ENCODE data around the gene CD3G. TPM values are rescaled to one million over a fixed set of nuclear protein-coding genes. Genes with fewer than 3 reads are reported as not detected.

Gene CD3G
- total RNA-seq, 2 donors from 2014 or later, result 0.24 TPM; not detected in 1

DNA sequence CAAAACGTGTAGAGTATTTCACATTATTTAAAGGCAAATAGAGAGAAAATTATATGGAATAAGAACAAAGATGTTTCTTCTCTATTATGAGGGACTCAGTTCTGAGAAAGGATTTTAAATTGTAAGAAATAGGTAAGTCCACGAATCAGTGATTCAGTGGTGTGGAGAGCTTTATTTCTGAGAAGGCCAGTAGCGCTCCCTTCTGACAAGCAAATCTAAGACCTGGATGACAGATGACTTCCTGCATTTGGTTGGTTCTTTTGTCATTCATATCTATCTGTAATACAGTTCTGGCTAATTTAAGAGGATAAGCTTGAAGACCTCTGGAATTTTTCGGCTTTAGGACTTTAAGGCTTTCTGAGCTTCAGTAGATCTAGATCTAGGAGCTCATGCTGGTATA lies 32.6 kb upstream of the CD3G start:
- no peak for DNase-seq (ENCODE audit: low spot score)
- Histone ChIP-seq H3K4me3 (no peak overlapping the region), H3K27me3 (no peaks in the 10 kb centered on the region), H3K4me1 (peaks cover 0 to 3% of the 10 kb centered on the region in 2 donors), H3K27ac (no peak overlapping the region), H3K36me3 (no peaks in the 10 kb centered on the region), H3K9me3 (no peaks in the 10 kb centered on the region)
- TF ChIP-seq, protein P1, sequence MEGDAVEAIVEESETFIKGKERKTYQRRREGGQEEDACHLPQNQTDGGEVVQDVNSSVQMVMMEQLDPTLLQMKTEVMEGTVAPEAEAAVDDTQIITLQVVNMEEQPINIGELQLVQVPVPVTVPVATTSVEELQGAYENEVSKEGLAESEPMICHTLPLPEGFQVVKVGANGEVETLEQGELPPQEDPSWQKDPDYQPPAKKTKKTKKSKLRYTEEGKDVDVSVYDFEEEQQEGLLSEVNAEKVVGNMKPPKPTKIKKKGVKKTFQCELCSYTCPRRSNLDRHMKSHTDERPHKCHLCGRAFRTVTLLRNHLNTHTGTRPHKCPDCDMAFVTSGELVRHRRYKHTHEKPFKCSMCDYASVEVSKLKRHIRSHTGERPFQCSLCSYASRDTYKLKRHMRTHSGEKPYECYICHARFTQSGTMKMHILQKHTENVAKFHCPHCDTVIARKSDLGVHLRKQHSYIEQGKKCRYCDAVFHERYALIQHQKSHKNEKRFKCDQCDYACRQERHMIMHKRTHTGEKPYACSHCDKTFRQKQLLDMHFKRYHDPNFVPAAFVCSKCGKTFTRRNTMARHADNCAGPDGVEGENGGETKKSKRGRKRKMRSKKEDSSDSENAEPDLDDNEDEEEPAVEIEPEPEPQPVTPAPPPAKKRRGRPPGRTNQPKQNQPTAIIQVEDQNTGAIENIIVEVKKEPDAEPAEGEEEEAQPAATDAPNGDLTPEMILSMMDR (IDR thresholded peaks at IDR 0.05), result no peak

DNA sequence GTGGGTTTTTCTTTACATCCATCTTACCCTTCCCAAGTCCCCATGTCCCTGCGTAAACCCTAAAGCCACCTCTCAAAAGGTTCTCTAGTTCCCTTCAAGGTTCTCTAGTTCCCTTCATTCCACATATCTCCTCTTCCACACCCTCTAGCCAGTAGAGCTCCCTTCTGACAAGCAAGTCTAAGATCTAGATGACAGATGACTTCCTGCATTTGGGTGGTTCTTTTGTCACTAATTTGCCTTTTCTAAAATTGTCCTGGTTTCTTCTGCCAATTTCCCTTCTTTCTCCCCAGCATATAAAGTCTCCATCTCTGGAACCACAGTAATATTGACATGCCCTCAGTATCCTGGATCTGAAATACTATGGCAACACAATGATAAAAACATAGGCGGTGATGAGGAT lies 31.8 kb upstream of the CD3G start:
- Histone ChIP-seq H3K4me1 (peaks cover 0 to 9% of the 10 kb centered on the region in 2 donors), H3K27ac (no peak overlapping the region), H3K36me3 (no peaks in the 10 kb centered on the region), H3K4me3 (no peak overlapping the region), H3K9me3 (no peaks in the 10 kb centered on the region), H3K27me3 (no peaks in the 10 kb centered on the region)
- TF ChIP-seq, protein P1 (IDR thresholded peaks at IDR 0.05), result no peak
- no peak for DNase-seq (ENCODE audit: low spot score)

DNA sequence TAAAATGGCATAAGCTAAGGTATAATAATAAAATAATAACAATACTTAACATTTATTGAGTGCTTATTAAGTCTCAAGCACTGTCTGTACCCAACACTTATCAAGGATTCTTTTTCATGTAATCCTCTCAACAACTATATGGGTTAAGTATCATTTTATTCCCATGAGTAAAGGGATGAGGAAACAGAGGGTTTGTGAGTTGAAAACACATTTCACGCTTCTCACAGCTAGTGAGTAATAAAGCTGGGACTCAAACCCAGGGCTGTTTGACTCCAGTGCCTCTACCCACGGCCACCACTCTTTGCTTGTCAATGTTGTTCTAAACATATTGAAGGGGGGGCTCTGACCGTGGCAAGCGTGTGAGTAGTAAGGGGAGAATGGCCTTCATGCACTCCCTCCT lies 30.9 kb upstream of the CD3G start:
- no peaks in the 10 kb centered on the region for H3K27me3 ChIP-seq
- peaks cover 0 to 9% of the 10 kb centered on the region in 2 donors for H3K4me1 ChIP-seq

DNA sequence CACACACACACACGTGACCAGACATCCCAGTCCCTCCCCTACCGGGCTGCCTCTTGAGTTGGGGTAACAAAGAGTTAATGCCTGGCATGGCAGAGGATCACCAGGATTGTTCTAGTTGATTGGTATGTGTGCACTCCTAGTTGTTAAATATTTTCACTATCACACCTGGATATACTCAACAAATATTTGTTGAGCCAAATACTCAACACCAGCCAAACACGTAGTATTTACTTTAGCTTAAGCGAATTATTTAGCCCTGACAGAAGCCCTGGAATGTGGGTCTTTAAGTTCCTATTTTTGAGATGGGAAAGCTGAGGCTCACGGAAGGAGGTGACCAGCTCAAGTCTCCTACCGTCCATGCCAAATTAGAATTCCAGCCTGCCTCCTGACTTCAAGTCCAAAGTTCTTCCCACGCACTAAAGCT lies 29.1 kb upstream of the CD3G start:
- H3K27me3 ChIP-seq, result no peaks in the 10 kb centered on the region
- TF ChIP-seq, protein P1 (IDR thresholded peaks at IDR 0.05), result no peak
- DNase-seq (ENCODE audit: low spot score), result no peak

More for the DNA sequence above, 30.9 kb upstream of the CD3G start:
- Histone ChIP-seq H3K9me3 (no peaks in the 10 kb centered on the region), H3K27ac (no peak overlapping the region), H3K36me3 (no peaks in the 10 kb centered on the region), H3K4me3 (no peak overlapping the region)
- DNase-seq (ENCODE audit: low spot score), result no peak
- TF ChIP-seq, protein P1 (IDR thresholded peaks at IDR 0.05), result no peak

DNA sequence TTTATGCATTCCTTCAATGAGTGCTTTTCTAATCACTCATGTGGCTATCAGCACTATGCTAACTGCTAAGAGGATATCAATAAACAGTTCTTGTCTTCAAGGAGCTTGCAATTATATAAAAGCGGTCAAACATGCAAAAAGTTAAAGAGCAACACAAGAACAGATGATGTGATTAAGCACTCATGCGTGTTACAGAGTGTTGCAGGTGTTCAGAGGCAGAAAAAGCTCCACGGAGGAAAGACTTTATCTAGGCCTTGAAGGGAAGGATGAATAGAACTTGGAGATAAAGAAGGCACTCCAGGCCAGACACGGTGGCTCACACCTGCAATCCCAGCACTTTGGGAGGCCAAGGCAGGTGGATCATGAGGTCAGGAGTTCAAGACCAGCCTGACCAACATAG lies 26.0 kb upstream of the CD3G start:
- no peak overlapping the region for H3K4me3 ChIP-seq
- no peak for DNase-seq (ENCODE audit: low spot score)
- no peak overlapping the region for H3K27ac ChIP-seq
- peaks cover 0 to 9% of the 10 kb centered on the region in 2 donors for H3K4me1 ChIP-seq
- TF ChIP-seq, protein P1 (IDR thresholded peaks at IDR 0.05), result no peak
- no peaks in the 10 kb centered on the region for H3K9me3 ChIP-seq
- H3K27me3 ChIP-seq, result no peaks in the 10 kb centered on the region
- H3K36me3 ChIP-seq, result no peaks in the 10 kb centered on the region

More for the DNA sequence above, 29.1 kb upstream of the CD3G start:
- Histone ChIP-seq H3K36me3 (no peaks in the 10 kb centered on the region), H3K9me3 (no peaks in the 10 kb centered on the region), H3K4me3 (no peak overlapping the region), H3K27ac (no peak overlapping the region), H3K4me1 (peaks cover 0 to 9% of the 10 kb centered on the region in 2 donors)
